NB4 (cell line): ENCODE data around the gene FURIN.

ENCODE experiments used
- DNase-seq: peaks from one replicate; pipeline ENCODE4 v3.0.0; 2010; ENCODE audit warnings: low read depth
- H3K4me3 ChIP-seq: one replicate; pipeline ENCODE4 v1.5.1; 2011; ENCODE audit warnings: mild to moderate bottlenecking, low read depth, low read length, moderate library complexity
- MYC ChIP-seq: IDR thresholded peaks from 2 replicates; pipeline ENCODE4 v1.6.1; 2011; ENCODE audit warnings: low read depth, low read length
- POLR2A ChIP-seq: IDR thresholded peaks from 2 replicates; pipeline ENCODE4 v1.6.1; 2011; ENCODE audit warnings: mild to moderate bottlenecking; ENCODE audit not compliant: insufficient read length; ENCODE audit errors: extremely low read depth
- TF ChIP-seq, protein P1 (sequence below): IDR thresholded peaks from 2 replicates; pipeline ENCODE4 v1.6.1; 2011; ENCODE audit warnings: low read depth, low read length
- TF ChIP-seq, protein P2 (sequence below): IDR thresholded peaks from one replicate; pipeline ENCODE4 v1.5.1; 2012; ENCODE audit warnings: low read depth, low read length

Gene FURIN

DNA sequence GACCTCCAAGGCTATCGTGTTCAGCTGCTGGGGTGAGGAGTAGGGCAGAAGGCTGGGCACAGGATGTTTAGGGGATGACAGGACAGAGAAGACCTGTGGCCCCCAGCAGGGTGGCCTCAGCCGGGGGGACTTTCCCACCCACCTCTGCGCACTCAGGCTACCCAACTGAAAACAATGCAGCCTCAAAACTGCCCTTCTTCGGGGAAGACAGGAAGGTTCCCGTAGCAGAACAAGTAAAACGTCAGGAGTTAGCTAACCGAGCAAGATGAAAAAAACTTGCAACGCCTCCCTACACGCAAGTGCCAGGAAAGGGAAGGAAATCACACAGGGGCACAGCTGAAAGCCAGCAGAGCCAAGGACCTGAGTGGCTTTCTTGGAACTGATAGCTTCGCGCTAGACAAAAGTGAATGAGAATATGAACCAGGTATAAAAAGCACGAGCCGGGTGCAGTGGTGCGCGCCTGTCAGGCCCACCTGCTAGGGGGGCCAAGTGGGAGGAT is 38.4 kb upstream of the FURIN start:
- TF ChIP-seq, protein P1, sequence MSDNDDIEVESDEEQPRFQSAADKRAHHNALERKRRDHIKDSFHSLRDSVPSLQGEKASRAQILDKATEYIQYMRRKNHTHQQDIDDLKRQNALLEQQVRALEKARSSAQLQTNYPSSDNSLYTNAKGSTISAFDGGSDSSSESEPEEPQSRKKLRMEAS = peak; percentile 39; the same call in 1 of the 2 replicates
- TF ChIP-seq MYC (peak; percentile 57), POLR2A (no peak)
- peak; percentile 79 for DNase-seq
- H3K4me3 ChIP-seq = no peak overlapping the region

DNA sequence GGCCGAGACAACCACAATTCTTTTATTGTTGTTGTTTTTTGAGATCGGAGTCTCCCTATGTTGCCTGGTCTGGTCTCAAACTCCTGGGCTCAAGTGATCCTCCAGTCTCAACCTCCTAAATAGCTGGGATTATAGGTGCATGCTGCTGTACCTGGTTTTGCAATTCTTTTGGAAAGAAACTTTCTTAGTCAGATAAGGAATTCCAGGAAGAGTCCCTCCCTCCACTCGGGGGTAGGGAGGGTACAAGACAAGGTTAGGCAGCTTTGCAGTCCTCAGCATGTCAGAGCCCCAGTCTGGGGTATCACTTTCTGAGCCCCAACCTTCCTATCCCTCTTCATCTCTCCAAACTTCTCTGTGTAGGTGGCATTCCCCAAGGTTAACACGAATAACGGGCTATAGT is 33.8 kb upstream of the FURIN start:
- TF ChIP-seq POLR2A = no peak
- TF ChIP-seq MYC = no peak
- TF ChIP-seq, protein P2, sequence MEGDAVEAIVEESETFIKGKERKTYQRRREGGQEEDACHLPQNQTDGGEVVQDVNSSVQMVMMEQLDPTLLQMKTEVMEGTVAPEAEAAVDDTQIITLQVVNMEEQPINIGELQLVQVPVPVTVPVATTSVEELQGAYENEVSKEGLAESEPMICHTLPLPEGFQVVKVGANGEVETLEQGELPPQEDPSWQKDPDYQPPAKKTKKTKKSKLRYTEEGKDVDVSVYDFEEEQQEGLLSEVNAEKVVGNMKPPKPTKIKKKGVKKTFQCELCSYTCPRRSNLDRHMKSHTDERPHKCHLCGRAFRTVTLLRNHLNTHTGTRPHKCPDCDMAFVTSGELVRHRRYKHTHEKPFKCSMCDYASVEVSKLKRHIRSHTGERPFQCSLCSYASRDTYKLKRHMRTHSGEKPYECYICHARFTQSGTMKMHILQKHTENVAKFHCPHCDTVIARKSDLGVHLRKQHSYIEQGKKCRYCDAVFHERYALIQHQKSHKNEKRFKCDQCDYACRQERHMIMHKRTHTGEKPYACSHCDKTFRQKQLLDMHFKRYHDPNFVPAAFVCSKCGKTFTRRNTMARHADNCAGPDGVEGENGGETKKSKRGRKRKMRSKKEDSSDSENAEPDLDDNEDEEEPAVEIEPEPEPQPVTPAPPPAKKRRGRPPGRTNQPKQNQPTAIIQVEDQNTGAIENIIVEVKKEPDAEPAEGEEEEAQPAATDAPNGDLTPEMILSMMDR = no peak
- H3K4me3 ChIP-seq = no peak overlapping the region
- DNase-seq = no peak

DNA sequence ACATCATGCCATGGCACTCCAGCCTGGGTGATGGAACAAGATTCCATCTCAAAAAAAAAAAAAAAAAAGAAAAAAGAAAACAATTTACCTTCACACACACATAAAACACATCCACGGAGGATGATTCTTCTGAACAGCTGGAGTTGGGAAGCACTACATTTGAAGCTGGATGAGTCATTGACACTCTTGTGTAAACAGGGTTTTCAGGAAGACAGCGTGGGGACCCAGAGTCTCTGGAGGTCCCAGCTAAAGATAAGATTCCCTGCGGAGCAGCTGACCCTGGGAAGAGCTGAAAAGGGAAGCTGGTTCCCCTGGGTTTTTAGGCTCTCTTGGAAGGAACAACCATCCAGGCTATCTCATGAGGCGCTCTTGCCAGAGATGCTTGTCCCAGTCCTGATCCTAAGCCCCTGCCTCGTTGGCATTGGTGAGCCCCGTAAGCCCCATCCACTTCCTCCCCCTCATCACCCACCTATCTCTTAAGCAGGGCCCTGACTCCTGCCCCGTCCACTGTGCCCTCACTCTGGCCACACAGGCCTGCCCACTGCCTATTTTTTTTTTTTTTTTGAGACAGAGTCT is 32.0 kb upstream of the FURIN start:
- H3K4me3 ChIP-seq = no peak overlapping the region
- DNase-seq = peak; percentile 57
- TF ChIP-seq MYC = no peak
- TF ChIP-seq POLR2A = no peak
- TF ChIP-seq, protein P1 = no peak
- TF ChIP-seq, protein P2 = no peak

DNA sequence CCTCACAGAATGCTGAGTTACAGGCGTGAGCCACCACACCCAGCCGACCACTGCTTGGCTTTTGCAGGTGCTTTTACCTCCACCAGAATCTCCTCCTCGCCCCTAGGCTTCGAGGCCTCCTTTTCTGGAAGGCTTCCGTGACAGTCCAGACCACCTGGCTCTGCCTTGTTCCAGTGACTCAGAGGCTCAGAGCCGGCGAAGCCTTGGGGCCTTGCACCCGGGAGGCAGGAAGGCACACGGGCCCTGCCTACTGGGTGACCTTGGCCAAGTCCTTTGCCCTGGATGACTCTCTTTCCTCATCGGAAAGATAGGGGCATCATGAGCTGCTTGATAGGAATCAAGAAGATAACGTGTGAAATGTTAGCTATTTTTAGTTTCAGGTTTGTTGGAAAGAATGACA is 31.3 kb upstream of the FURIN start:
- TF ChIP-seq, protein P1 = no peak
- TF ChIP-seq MYC = no peak
- TF ChIP-seq, protein P2 = no peak
- TF ChIP-seq POLR2A = no peak
- DNase-seq = no peak

DNA sequence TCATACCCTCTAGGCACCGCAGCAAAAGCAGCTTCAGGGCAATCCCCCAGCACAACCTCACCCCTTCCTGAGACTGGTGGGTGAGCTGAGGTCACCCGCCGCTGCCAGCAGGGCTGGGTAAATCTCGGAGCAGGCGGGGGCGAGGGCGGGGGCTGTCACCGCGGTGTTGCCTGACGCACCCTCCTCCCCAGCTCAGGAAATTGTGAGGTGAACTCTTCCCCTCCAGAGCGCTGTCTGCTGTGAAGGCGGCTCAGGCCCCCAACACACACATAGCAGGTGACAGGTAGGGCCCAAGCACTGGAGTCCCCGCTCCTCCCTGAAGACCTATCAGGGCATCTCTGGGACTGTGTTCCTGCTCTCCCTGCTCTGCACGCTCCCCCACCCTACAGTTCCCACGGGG is 30.2 kb upstream of the FURIN start:
- DNase-seq = no peak
- no peak overlapping the region for H3K4me3 ChIP-seq
- TF ChIP-seq POLR2A (no peak), MYC (no peak)
- TF ChIP-seq, protein P1 = no peak
- TF ChIP-seq, protein P2 = no peak

More for the DNA sequence above, 31.3 kb upstream of the FURIN start:
- no peak overlapping the region for H3K4me3 ChIP-seq

DNA sequence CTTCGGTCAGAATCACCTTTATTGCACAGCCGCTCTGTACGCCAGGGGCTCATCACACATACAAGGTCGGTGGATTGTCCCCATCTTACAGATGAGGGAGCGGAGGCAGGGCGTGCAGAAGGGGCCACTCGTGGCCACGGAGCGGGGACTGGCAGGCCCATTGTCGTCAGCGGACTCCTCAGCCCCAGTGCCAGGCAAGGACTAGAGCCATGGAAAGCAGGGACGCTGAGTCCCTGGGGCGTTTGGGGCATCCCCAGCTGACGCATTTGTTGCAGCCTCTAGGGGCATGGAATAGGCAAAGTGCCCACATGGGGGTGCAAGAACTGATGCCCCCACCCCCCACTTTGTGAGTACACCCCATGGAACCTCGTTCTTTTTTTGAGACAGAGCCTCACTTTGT is 29.8 kb upstream of the FURIN start:
- TF ChIP-seq MYC (no peak), POLR2A (no peak)
- TF ChIP-seq, protein P1 = no peak
- TF ChIP-seq, protein P2 = no peak
- no peak for DNase-seq
- no peak overlapping the region for H3K4me3 ChIP-seq
